HG03196 (cell line): Measurements from ENCODE around the gene SEMA3A.
"Not testable (repeated sequence)": the region's sequence is repeated elsewhere in the genome, so short reads cannot be mapped to it uniquely, and the experiment has no call there.

Source experiments
- ATAC-seq: cut with Tn5 transposase; IDR thresholded peaks from one replicate; pipeline ENCODE4 v1.9.1; 2021; ENCODE audit not compliant: unreplicated experiment

SEMA3A gene

DNA sequence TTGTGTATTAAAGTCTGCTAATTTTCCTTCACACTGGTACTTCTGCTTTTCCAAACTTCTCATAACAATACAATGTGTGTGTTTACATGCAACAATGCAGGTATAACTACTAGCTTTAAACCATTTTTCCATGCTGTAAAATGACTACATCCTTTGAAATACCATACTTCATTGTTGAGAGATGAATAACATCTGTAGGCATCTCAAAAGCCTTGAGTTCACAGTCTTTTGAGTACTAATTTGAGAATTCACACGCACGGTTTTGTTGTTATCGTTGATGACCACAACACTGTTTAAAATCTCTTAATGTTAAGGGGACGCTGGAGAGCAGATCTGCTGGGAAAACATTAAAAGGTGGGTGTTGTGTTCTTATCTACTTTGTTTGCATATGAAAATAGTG lies 37.4 kb downstream of the SEMA3A start:
- ATAC-seq: no peak

- no peak for ATAC-seq
Measured at GRCh38 chr7:84154991-84155781, 39.4 kb downstream of the SEMA3A start.

GRCh38 chr7:84152995-84153394 lies 41.6 kb downstream of the SEMA3A start:
- no peak for ATAC-seq

- ATAC-seq: not testable (repeated sequence)
Measured at GRCh38 chr7:84150370-84150769, 44.2 kb downstream of the SEMA3A start.

GRCh38 chr7:84149573-84149972 lies 45.0 kb downstream of the SEMA3A start:
- ATAC-seq: no peak

GRCh38 chr7:84145892-84146291 lies 48.7 kb downstream of the SEMA3A start:
- ATAC-seq: no peak

- no peak for ATAC-seq
Measured at GRCh38 chr7:84144935-84145334, 49.7 kb downstream of the SEMA3A start.

DNA sequence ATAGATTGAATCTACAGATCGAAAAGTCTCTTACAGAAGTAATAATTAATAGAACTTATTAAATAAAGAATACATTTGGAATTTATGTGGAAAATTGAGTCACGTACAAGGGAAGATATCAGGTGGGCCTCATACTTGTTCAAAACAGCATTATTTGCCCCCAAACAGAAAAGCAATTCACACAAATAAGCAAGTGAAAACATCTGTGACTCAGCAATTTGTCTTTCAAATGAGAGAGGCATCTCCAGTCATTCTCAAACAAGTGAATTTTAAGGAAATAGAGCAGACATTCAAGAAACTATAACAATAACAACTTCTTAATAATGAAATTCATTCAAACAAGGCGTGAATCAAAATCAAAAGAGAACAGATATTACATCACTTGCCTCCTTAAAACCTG lies 50.1 kb downstream of the SEMA3A start:
- ATAC-seq: no peak

DNA sequence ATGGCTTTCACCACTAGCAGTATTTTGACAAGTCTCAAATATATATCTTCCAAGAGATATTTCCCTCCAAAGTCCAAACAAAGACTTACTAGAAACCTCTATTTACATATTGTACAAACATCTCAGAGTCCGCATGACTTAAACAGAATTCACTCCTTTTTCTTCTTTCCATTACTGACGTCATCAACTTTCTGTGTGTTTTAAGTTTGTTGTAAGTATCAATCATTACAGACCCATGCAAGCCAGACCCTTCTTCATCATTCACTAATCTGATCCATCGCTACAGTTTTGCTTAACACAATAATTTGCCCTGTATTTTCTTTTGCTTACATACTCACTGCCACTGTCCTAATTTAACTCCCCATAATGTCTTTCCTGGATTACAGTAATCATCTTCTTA lies 51.9 kb downstream of the SEMA3A start:
- no peak for ATAC-seq

GRCh38 chr7:84139986-84140729 lies 54.4 kb downstream of the SEMA3A start:
- no peak for ATAC-seq

- ATAC-seq: no peak
Measured at GRCh38 chr7:84138411-84138810, 56.2 kb downstream of the SEMA3A start.

GRCh38 chr7:84137812-84138211 lies 56.8 kb downstream of the SEMA3A start:
- ATAC-seq: no peak

DNA sequence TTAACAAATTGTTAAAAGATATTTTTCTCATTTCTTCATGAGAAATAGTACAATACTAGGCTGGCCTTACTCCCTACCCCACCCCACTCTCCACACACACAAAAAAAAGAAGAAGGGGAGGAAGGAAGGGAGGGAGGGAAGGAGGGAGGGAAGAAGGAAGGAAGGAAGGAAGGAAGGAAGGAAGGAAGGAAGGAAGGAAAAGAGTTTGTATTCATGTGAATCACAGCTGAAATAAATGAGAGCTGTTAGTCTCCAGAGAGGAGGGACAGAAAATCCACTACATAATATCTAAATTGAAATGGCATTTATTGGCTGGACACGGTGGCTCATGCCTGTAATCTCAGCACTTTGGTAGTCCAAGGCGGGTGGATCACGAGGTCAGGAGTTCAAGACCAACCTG lies 57.8 kb downstream of the SEMA3A start:
- ATAC-seq: no peak

- ATAC-seq: no peak
Measured at GRCh38 chr7:84136336-84136735, 58.3 kb downstream of the SEMA3A start.

- no peak for ATAC-seq
Measured at GRCh38 chr7:84134169-84134568, 60.4 kb downstream of the SEMA3A start.

DNA sequence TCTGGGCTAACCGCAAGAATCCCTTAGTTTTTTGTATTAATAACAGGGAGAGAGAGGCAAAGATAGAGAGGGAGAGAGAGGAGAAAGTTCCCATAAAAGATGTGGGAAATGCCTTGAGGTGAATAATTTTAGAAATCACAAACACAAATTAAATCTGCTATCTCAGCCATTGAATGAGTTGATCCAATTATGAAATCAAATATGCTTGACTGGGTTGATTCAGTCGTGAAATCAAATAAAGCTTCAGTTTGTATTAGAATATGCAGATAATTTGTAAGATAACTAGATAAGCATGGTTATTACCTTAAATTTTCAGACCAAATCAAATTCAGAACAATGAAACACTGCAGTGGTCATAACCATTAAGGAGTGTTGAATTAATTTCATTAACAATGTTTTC lies 68.9 kb downstream of the SEMA3A start:
- ATAC-seq: no peak

DNA sequence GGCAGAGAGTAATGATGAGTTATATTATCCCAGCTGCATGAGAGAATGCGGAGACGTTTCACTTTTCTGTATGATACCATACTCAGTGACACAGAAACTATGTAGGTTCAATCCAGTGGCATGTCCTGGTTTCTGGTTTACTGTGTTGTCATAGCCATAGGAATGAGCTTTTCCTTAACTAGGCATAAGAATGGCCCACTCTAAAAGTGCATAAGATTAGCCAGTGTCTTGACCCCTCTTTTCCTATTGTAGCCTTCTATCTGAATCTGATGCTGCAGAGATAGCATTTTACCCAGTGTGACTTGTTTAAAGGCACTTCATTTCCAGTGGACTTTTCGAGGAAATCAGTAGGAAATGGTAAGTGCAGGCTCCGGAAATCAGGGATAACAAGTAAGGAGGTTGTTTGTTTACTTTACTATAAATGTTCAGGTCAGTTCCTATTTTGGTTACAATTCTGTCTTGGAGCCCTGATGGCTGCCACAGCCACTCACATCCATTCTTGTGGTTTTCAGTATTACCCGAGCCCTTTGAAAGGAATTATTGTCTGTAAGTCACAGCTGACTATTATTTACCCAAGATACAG lies 70.5 kb downstream of the SEMA3A start:
- ATAC-seq: no peak

DNA sequence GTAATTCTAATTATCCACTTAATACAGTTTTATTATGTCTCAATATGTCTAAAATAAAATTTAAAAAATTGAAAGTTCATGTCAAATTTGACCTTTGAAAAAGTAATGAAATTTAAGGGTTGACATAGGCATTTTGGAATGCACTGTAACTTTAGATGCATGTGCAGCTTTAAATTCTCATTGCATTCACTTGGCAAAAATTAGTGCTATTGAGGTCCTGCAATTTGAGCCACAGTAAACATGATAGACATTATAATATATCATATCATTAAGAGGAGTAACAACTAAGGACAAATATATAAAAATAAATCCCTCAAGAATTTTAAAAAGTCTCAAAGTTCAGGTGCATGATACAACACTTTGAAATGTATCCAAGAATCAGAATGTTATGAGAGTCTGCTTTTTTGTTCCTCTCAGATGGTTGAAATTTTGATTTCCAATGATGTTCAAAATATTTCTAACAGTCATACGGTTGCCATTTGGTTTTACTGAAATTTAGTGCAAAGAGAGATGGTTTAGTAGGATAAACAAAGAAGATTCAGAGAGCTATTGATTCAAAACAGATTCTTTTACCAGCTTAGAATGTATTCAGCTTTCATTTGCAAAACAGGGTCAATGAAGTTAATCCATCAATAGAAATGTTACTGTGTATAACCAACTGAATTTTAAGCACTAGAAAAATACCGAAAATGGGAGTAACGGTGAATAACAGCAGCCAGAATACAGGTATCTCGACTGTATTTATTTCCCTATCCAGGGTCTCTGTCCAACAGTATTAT lies 71.8 kb downstream of the SEMA3A start:
- no peak for ATAC-seq

- ATAC-seq: no peak
Measured at GRCh38 chr7:84117304-84117703, 77.3 kb downstream of the SEMA3A start.

DNA sequence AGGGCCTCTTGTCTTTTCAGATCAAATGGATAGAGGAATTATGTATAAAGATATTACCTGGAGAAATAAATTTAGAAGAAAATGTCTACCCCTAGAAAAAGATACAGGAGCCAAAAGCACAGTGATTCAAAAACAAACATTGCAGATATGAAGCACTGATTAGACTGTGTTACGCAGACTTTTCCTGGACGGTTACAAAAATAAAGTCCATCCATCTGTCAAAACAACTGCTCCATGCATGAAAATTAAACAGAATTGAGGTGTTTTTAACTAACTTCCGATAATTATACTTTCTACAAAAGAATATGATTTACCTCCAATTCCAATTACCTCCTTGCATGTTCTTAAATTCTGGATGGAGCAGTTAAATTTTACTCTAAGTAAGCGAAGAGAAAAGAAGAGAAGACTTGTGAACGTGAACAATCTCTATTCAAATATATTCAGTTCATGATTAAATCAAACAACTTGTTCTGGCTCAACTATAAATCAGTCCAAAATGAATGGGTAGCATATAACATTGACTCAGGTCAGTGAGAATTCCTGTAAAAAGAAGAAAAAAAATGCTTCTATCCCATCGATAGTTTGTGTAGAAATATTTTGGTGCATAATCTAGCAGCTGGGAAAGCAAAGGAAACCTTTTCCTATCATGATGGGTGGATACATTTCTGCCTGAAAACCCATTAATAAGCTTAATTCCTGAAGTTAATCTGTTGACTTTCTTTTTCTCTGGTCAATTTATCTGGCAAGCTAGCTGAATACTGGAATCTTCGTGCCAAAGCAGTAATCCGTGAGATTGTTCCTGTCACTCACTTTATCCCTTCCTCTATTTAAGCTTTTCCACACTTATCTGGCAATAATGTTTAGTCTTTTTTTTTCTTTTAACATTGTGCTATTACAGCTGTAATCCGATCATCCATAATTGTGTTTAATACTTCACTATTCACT lies 80.4 kb downstream of the SEMA3A start:
- ATAC-seq: no peak
